HEK293 (cell line): ENCODE measurements around the gene UBE2E1.

Experiments used
- CTCF ChIP-seq: fragments of 450-650 bp; formaldehyde crosslinking; IDR thresholded peaks from 2 replicates; pipeline ENCODE4 v1.5.1; 2016; ENCODE audit warnings: missing biosample characterization, missing genetic modification characterization
- INSM2 ChIP-seq: fragments of 450-650 bp; formaldehyde crosslinking; IDR thresholded peaks from 2 replicates; pipeline ENCODE4 v1.5.1; 2016; ENCODE audit warnings: missing biosample characterization, missing genetic modification characterization
- ZNF24 ChIP-seq: fragments of 450-650 bp; formaldehyde crosslinking; IDR thresholded peaks from 2 replicates; pipeline ENCODE4 v1.5.1; 2016; ENCODE audit warnings: missing biosample characterization, missing genetic modification characterization
- ZNF423 ChIP-seq: fragments of 450-650 bp; formaldehyde crosslinking; IDR thresholded peaks from 2 replicates; pipeline ENCODE4 v1.5.1; 2016; ENCODE audit warnings: missing biosample characterization, missing genetic modification characterization
- ZNF658 ChIP-seq: fragments of 450-650 bp; formaldehyde crosslinking; IDR thresholded peaks from 2 replicates; pipeline ENCODE4; 2016; ENCODE audit warnings: missing biosample characterization, missing genetic modification characterization
- ZNF777 ChIP-seq: fragments of 450-650 bp; formaldehyde crosslinking; IDR thresholded peaks from 2 replicates; pipeline ENCODE4 v1.5.1; 2017; ENCODE audit warnings: missing biosample characterization, missing genetic modification characterization, borderline replicate concordance

- TF ChIP-seq CTCF (tag by site-specific recombination) (no peak), ZNF777 (no peak), ZNF24 (no peak), ZNF658 (tag by site-specific recombination) (no peak), ZNF423 (tag by site-specific recombination) (no peak), INSM2 (tag by site-specific recombination) (no peak)
Observed at GRCh38 chr3:23760325-23760724, 45.4 kb upstream of the UBE2E1 start.
